Measurements from ENCODE around the gene DCTD. TPM values are rescaled to one million over a fixed set of nuclear protein-coding genes. Genes with fewer than 3 reads are reported as not detected.
"Not testable (repeated sequence)": the region's sequence is repeated elsewhere in the genome, so short reads cannot be mapped to it uniquely, and the experiment has no call there.

The DCTD gene
- total and polyA plus RNA-seq, 10 of the 15 experiments (the other 5 are each of a cell fraction or from before 2014, with no cell fraction given) = 37.8 to 137 (median 92.1) TPM

GRCh38 chr4:182901337-182901736, 15.8 kb downstream of the DCTD start:
- FAIRE-seq (no peak), ATAC-seq (no peak), DNase-seq (ENCODE audit: low read depth, low spot score) (no peak)
- H3K9ac ChIP-seq (ENCODE audit: control insufficient read depth, insufficient read depth, low read length) = no peak overlapping the region
- H3K79me2 ChIP-seq (ENCODE audit: control insufficient read depth, insufficient read depth, low read length) = no peaks in the 10 kb centered on the region
- no peaks in the 10 kb centered on the region for H3K9me3 ChIP-seq (replicated peaks; ENCODE audit: control insufficient read depth, insufficient read depth, low read length)
- H3K36me3 ChIP-seq (ENCODE audit: control insufficient read depth in 2 of 2, insufficient read depth in 2 of 2, low read length in 1 of 2) = peaks cover 15 to 22% of the 10 kb centered on the region in 2 experiments; a peak in 3 of 4 replicates
- H2AFZ ChIP-seq (ENCODE audit: control insufficient read depth, low read depth, low read length) = no peak overlapping the region
- H3K27ac ChIP-seq (ENCODE audit: control insufficient read depth, insufficient read depth) = no peak overlapping the region
- no peak overlapping the region for H3K4me3 ChIP-seq
- CTCF ChIA-PET = no interaction called here
- POLR2A ChIA-PET = no interaction called here
- SMC1A ChIA-PET (ENCODE audit: uncharacterized antibody, unreplicated experiment) = interaction anchor here (0.8 kb wide), 1 partner anchor 11 kb away, joined by 4 read pairs; no protein-coding TSS in a partner anchor
- no peaks in the 10 kb centered on the region for H3K27me3 ChIP-seq (replicated peaks in 1 of 2; ENCODE audit: control insufficient read depth in 2 of 2, insufficient read depth in 2 of 2, low read length in 1 of 2)
- 87% methylated on average over 9 of the region's 9 CpGs for WGBS (ENCODE audit: insufficient coverage, insufficient replicate concordance, low lambda C conversion rate, missing lambda C conversion rate)
- H3K4me2 ChIP-seq (ENCODE audit: control insufficient read depth, insufficient read depth) = no peak overlapping the region
- no peaks in the 10 kb centered on the region for H3K4me1 ChIP-seq (ENCODE audit: control insufficient read depth, insufficient read depth, low read length)
- BruUV-seq (replicated peaks) = no TSS peak
- in situ Hi-C loops (cut with MboI) = no loop called here
- no peaks in the 10 kb centered on the region for H4K20me1 ChIP-seq (ENCODE audit: control insufficient read depth, insufficient read depth)
- RAD21 ChIA-PET (ENCODE audit: unreplicated experiment) = no interaction called here
- no peak for TF ChIP-seq CEBPZ (IDR thresholded peaks at IDR 0.05; ENCODE audit: low read depth, low read length)
- intact Hi-C loops (cut with micrococcal nuclease; ENCODE audit: unreplicated experiment) = no loop called here

- BruUV-seq (replicated peaks); H3K4me3 ChIP-seq; H3K27me3 ChIP-seq (replicated peaks in 1 of 2; ENCODE audit: control insufficient read depth in 2 of 2, insufficient read depth in 2 of 2, low read length in 1 of 2); ATAC-seq; H3K27ac ChIP-seq (ENCODE audit: control insufficient read depth, insufficient read depth); H4K20me1 ChIP-seq (ENCODE audit: control insufficient read depth, insufficient read depth); H3K4me1 ChIP-seq (ENCODE audit: control insufficient read depth, insufficient read depth, low read length); H3K9me3 ChIP-seq (replicated peaks; ENCODE audit: control insufficient read depth, insufficient read depth, low read length); RAD21 ChIA-PET (ENCODE audit: unreplicated experiment); H3K9ac ChIP-seq (ENCODE audit: control insufficient read depth, insufficient read depth, low read length); FAIRE-seq; H3K4me2 ChIP-seq (ENCODE audit: control insufficient read depth, insufficient read depth); H3K79me2 ChIP-seq (ENCODE audit: control insufficient read depth, insufficient read depth, low read length); intact Hi-C loops (cut with micrococcal nuclease; ENCODE audit: unreplicated experiment); H2AFZ ChIP-seq (ENCODE audit: control insufficient read depth, low read depth, low read length); in situ Hi-C loops (cut with MboI); POLR2A ChIA-PET; DNase-seq (ENCODE audit: low read depth, low spot score): not testable (repeated sequence)
- CTCF ChIA-PET = interaction anchor here (1.5 kb wide), 1 partner anchor 25 kb away, joined by 6 read pairs; no protein-coding TSS in a partner anchor
- 97% methylated on average over 2 of the region's 2 CpGs for WGBS (ENCODE audit: insufficient coverage, insufficient replicate concordance, low lambda C conversion rate, missing lambda C conversion rate)
- peaks cover 19 to 24% of the 10 kb centered on the region in 2 experiments; a peak in 3 of 4 replicates for H3K36me3 ChIP-seq (ENCODE audit: control insufficient read depth in 2 of 2, insufficient read depth in 2 of 2, low read length in 1 of 2)
- SMC1A ChIA-PET (ENCODE audit: uncharacterized antibody, unreplicated experiment) = interaction anchor here (0.6 to 0.9 kb wide), 3 partner anchors 18 to 1388 kb away, joined by 3 to 4 read pairs (median 4); no protein-coding TSS in a partner anchor
Observed at GRCh38 chr4:182900021-182900420, 17.2 kb downstream of the DCTD start.
